Right renal cortex interstitium (tissue), 3 donors: Measurements from ENCODE around the gene GPR152. TPM values are rescaled to one million over a fixed set of nuclear protein-coding genes. Genes with fewer than 3 reads are reported as not detected.
A peak's percentile ranks its signal among the peaks of the same experiment; 100 is the strongest.
"Not testable (repeated sequence)": the region's sequence is repeated elsewhere in the genome, so short reads cannot be mapped to it uniquely, and the experiment has no call there.

Experiments
- DNase-seq, 3 donors: peaks; one replicate each; pipeline ENCODE4 v3.0.0-alpha.2; 2013; ENCODE audit warnings: low read depth in 3 of 3, low spot score in 2 of 3
- polyA plus RNA-seq, 3 donors: library from polyadenylated mRNA; unstranded; fragments of 120-200 nt; gene quantifications; one replicate each; pipeline ENCODE4 v1.2.1, GENCODE V29; 2013; ENCODE audit not compliant: insufficient read length in 3 of 3

Gene GPR152
- polyA plus RNA-seq, 3 donors, result not detected

GRCh38 chr11:67489885-67490726, 37.6 kb upstream of the GPR152 start:
- no peak for DNase-seq

GRCh38 chr11:67489203-67489884, 36.8 kb upstream of the GPR152 start:
- no peak for DNase-seq

GRCh38 chr11:67486481-67487195, 34.1 kb upstream of the GPR152 start:
- no peak for DNase-seq

GRCh38 chr11:67485873-67486361, 33.4 kb upstream of the GPR152 start:
- not testable (repeated sequence) for DNase-seq

- DNase-seq, result no peak
Measured at GRCh38 chr11:67484847-67485311, 32.4 kb upstream of the GPR152 start.

GRCh38 chr11:67483831-67484665, 31.5 kb upstream of the GPR152 start:
- DNase-seq, result no peak

- peak; percentile 96 to 99 (median 97) for DNase-seq
Measured at GRCh38 chr11:67482827-67483798, 30.6 kb upstream of the GPR152 start, which contains the start of gene AIP. Gene AIP (plus strand): TSS chr11:67483026. CDS start chr11:67483159, 133 bp downstream.

GRCh38 chr11:67482275-67482826, 29.8 kb upstream of the GPR152 start:
- no peak for DNase-seq

- not testable (repeated sequence) for DNase-seq
Measured at GRCh38 chr11:67477344-67478050, 25.0 kb upstream of the GPR152 start.

- not testable (repeated sequence) for DNase-seq
Measured at GRCh38 chr11:67476692-67477091, 24.2 kb upstream of the GPR152 start.

GRCh38 chr11:67472882-67473281, 20.4 kb upstream of the GPR152 start:
- no peak for DNase-seq

GRCh38 chr11:67470337-67471002, 17.9 kb upstream of the GPR152 start:
- DNase-seq, result no peak

- no peak for DNase-seq
Measured at GRCh38 chr11:67469508-67469811, 16.9 kb upstream of the GPR152 start.

GRCh38 chr11:67468759-67469507, 16.4 kb upstream of the GPR152 start, which contains the start of gene TMEM134:
Gene TMEM134 (minus strand): TSS chr11:67469251. CDS start chr11:67469192, 59 bp downstream.
- DNase-seq, result peak in 2 of 3 donors; percentile 75 to 77

GRCh38 chr11:67468456-67468758, 15.9 kb upstream of the GPR152 start:
- DNase-seq, result no peak

GRCh38 chr11:67468056-67468455, 15.5 kb upstream of the GPR152 start:
- no peak for DNase-seq
